PC-9 (cell line): ENCODE results near the gene DNMT3A. TPM values are rescaled to one million over a fixed set of nuclear protein-coding genes. Genes with fewer than 3 reads are reported as not detected.
A peak's percentile ranks its signal among the peaks of the same experiment; 100 is the strongest.

Source experiments
- BruUV-seq: library from RNA; stranded (reverse); fragments of 400-500 nt; replicated peaks from 2 replicates; lab custom pipeline; 2021; lab: Mats Ljungman, UMichigan
- CTCF ChIA-PET: fragments of 300-600 bp; sonication (Branson Sonifier 250); formaldehyde crosslinking; loops from one replicate; lab custom pipeline; 2022; ENCODE audit warnings: antibody characterized with exemption; lab: Charles Lee
- POLR2A ChIA-PET: fragments of 300-600 bp; sonication (Branson Sonifier 250); formaldehyde crosslinking; loops from one replicate; lab custom pipeline; 2022; ENCODE audit warnings: antibody characterized with exemption; ENCODE audit not compliant: unreplicated experiment; lab: Charles Lee
- DNase-seq, 2 experiments: peaks; one replicate each; pipeline versions ENCODE4 v3.0.0 to v3.0.0-alpha.2; 2015 to 2022; ENCODE audit warnings: mixed read lengths in 1 of 2
- H2AFZ ChIP-seq: fragments of 200-600 bp; sonication (generic); 2 replicates; pipeline ENCODE4 v1.8.1; 2017; ENCODE audit warnings: antibody characterized with exemption
- H3F3A ChIP-seq: fragments of 200-600 bp; sonication (generic); 2 replicates; pipeline ENCODE4 v1.8.1; 2017; ENCODE audit warnings: antibody characterized with exemption, mild to moderate bottlenecking, low read depth; ENCODE audit not compliant: insufficient read depth
- H3K27ac ChIP-seq: fragments of 200-600 bp; sonication (generic); 2 replicates; pipeline ENCODE4 v1.6.1; 2016; ENCODE audit warnings: mixed run types
- H3K27me3 ChIP-seq: fragments of 200-600 bp; sonication (generic); 2 replicates; pipeline ENCODE4 v1.6.1; 2016; ENCODE audit warnings: low read depth, mixed run types; ENCODE audit not compliant: insufficient read depth
- H3K36me3 ChIP-seq: fragments of 200-600 bp; sonication (generic); 2 replicates; pipeline ENCODE4 v1.6.1; 2016; ENCODE audit warnings: low read depth, mixed run types
- H3K4me1 ChIP-seq: fragments of 200-600 bp; sonication (generic); replicated peaks from 2 replicates; pipeline ENCODE4 v1.6.1; 2016; ENCODE audit warnings: mixed run types; ENCODE audit not compliant: insufficient read depth
- H3K4me2 ChIP-seq: fragments of 200-600 bp; sonication (generic); 2 replicates; pipeline ENCODE4 v1.6.1; 2017; ENCODE audit warnings: mixed run types
- H3K4me3 ChIP-seq: fragments of 200-600 bp; sonication (generic); 2 replicates; pipeline ENCODE4 v1.6.1; 2016; ENCODE audit warnings: mixed run types
- H3K79me2 ChIP-seq: fragments of 200-600 bp; sonication (generic); 2 replicates; pipeline ENCODE4 v1.6.1; 2017; ENCODE audit warnings: low read depth, mixed run types
- H3K9me2 ChIP-seq: fragments of 200-600 bp; sonication (generic); 2 replicates; pipeline ENCODE4 v1.8.1; 2017; ENCODE audit warnings: mild to moderate bottlenecking; ENCODE audit not compliant: insufficient read depth
- H3K9me3 ChIP-seq: fragments of 200-600 bp; sonication (generic); 2 replicates; pipeline ENCODE4 v1.8.1; 2016; ENCODE audit warnings: low read depth; ENCODE audit not compliant: insufficient read depth
- H4K20me1 ChIP-seq: fragments of 200-600 bp; sonication (generic); 2 replicates; pipeline ENCODE4 v1.8.1; 2017; ENCODE audit not compliant: insufficient read depth
- EZH2 ChIP-seq: fragments of 200-600 bp; sonication (generic); IDR thresholded peaks from 2 replicates; pipeline ENCODE4 v1.8.0; 2017; ENCODE audit warnings: antibody characterized with exemption, low read depth
- intact Hi-C: fragments of 100-400 bp; cut with micrococcal nuclease; formaldehyde crosslinking; loops from one replicate; pipeline ENCODE4 v1.10.0; 2022; ENCODE audit not compliant: unreplicated experiment
- total RNA-seq: library from RNA; stranded (reverse); gene quantifications from 2 replicates; pipeline ENCODE4 v1.2.3, GENCODE V29; 2021
- TF ChIP-seq, protein P1 (sequence below): fragments of 200-600 bp; sonication (generic); conservative IDR thresholded peaks from 2 replicates; pipeline ENCODE4 v1.6.1; 2017; ENCODE audit warnings: mixed run types, antibody characterized with exemption, mild to moderate bottlenecking, moderate library complexity

The DNMT3A gene
- total RNA-seq, 1 experiment from 2014 or later = 38.9 TPM

DNA sequence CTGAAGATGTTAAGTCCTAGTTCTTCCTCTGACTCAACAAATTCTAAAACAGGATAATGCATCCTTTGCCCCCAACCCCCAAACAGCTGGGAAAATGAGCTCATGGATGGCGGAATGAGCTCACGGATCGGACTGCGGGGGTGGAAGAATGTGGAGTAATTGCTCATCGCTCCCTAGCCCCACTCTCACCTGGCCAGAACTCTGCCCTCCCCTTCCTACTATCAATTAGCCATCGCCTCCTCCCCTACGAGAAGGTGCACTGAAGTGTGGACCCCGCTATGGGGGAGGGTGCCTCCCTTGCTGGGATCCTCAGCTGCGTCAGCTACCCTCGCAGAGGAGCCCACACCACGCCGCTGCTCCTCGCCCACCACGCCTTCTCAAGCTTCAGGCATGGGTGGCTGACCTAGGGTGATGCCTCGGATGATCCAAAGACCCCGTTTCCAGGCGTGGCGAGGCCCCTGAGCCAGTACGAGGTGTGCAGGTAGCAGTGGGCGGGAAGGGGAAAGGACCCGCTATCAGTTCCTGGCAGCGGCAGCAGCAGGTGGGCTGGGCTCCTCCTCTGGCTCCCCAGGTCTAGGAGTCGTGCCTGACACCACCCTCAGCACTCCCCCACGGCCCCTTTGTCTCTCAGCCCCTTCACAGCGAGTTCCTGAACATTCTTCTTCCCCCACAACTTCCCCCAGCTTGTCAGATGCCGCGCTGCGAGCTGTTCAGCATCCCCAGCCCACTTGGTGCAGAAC lies 91.2 kb downstream of the DNMT3A start:
- 0 out of 2 replicates have a peak, but pooled peaks cover 9% of the 10 kb centered on the region for H3K4me1 ChIP-seq
- no peak for TF ChIP-seq EZH2
- TF ChIP-seq, protein P1, sequence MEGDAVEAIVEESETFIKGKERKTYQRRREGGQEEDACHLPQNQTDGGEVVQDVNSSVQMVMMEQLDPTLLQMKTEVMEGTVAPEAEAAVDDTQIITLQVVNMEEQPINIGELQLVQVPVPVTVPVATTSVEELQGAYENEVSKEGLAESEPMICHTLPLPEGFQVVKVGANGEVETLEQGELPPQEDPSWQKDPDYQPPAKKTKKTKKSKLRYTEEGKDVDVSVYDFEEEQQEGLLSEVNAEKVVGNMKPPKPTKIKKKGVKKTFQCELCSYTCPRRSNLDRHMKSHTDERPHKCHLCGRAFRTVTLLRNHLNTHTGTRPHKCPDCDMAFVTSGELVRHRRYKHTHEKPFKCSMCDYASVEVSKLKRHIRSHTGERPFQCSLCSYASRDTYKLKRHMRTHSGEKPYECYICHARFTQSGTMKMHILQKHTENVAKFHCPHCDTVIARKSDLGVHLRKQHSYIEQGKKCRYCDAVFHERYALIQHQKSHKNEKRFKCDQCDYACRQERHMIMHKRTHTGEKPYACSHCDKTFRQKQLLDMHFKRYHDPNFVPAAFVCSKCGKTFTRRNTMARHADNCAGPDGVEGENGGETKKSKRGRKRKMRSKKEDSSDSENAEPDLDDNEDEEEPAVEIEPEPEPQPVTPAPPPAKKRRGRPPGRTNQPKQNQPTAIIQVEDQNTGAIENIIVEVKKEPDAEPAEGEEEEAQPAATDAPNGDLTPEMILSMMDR = no peak
- H3K79me2 ChIP-seq = no peaks in the 10 kb centered on the region; the same call in 1 of the 2 replicates
- ChIA-PET POLR2A (no interaction called here), CTCF (no interaction called here)
- peaks cover 15% of the 10 kb centered on the region; the same call in 1 of the 2 replicates for H3F3A ChIP-seq
- DNase-seq = no peak
- H3K9me3 ChIP-seq = no peaks in the 10 kb centered on the region
- intact Hi-C loops = no loop called here
- H3K4me2 ChIP-seq = peak overlapping the region; percentile 98; the same call in 1 of the 2 replicates
- 0 out of 2 replicates have a peak, but pooled peaks cover 7% of the 10 kb centered on the region for H3K36me3 ChIP-seq
- H3K9me2 ChIP-seq = no peaks in the 10 kb centered on the region
- no TSS peak for BruUV-seq
- no peak overlapping the region for H3K27ac ChIP-seq
- no peak overlapping the region for H3K4me3 ChIP-seq
- no peaks in the 10 kb centered on the region for H3K27me3 ChIP-seq
- H2AFZ ChIP-seq = no peak overlapping the region
- H4K20me1 ChIP-seq = no peaks in the 10 kb centered on the region

DNA sequence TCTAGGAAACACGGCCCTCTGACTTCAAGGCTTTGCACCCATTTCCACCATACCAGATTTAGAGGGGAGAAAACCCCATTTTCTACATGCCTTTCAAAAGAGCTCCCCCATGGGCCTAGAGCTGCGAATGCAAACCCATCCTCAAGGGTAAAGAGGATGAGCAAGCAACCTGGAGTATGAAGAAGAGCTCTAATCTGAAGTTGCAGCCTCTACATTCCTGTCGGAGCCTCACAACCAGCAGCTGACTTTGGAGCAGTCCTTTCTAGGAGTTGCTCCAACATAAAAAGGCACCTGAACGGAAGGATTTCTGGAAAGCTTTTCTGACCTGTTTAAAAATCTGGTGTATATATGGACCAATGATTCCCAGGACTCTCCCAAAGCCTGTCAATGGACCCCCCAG lies 91.9 kb downstream of the DNMT3A start:
- no peaks in the 10 kb centered on the region for H3K27me3 ChIP-seq
- TSS peak; percentile 37 for BruUV-seq
- 0 out of 2 replicates have a peak, but pooled peaks cover 9% of the 10 kb centered on the region for H3K4me1 ChIP-seq
- H4K20me1 ChIP-seq = no peaks in the 10 kb centered on the region
- H2AFZ ChIP-seq = no peak overlapping the region
- ChIA-PET POLR2A (no interaction called here), CTCF (no interaction called here)
- no peak overlapping the region for H3K4me3 ChIP-seq
- 0 out of 2 replicates have a peak, but pooled peaks cover 8% of the 10 kb centered on the region for H3K36me3 ChIP-seq
- H3F3A ChIP-seq = peaks cover 13% of the 10 kb centered on the region; the same call in 1 of the 2 replicates
- H3K4me2 ChIP-seq = no peak overlapping the region
- H3K9me2 ChIP-seq = no peaks in the 10 kb centered on the region
- DNase-seq = no peak
- no peak for TF ChIP-seq EZH2
- TF ChIP-seq, protein P1 = no peak
- no peak overlapping the region for H3K27ac ChIP-seq
- H3K79me2 ChIP-seq = no peaks in the 10 kb centered on the region; the same call in 1 of the 2 replicates
- H3K9me3 ChIP-seq = no peaks in the 10 kb centered on the region
- intact Hi-C loops = no loop called here

DNA sequence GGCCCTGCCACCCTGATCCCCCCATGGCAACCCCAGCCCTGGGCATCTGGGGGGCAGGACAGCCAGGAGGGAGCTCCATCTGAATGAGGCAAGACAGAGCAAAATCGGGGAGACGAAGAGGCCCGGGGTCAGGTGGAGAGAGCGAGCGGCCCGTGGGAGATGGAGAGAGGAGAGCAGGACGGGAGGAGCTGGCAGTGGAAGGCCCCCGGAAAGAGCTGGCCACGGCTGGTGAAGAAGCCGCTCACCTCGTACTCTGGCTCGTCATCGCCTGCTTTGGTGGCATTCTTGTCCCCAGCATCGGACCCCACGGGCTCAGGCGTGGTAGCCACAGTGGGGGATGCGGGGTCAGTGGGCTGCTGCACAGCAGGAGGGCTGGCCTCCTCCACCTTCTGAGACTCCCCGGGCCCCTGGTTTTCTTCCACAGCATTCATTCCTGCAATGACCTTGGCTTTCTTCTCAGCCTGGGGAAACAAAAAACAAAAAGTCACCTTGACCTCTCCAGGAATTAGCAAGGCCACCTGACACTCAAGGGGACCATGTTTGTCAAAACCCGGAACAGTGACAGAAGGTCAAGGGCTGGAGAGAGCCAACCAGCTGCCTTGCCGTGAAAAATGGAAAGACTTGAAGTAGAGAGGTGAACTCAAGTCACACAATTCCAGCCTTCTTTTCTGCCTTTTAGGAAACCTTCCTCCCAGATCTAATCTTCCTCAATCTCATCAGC lies 93.8 kb downstream of the DNMT3A start:
- Histone ChIP-seq H3K27ac (no peak overlapping the region), H3K79me2 (no peaks in the 10 kb centered on the region; the same call in 1 of the 2 replicates), H2AFZ (no peak overlapping the region), H3K4me3 (no peak overlapping the region), H3K36me3 (0 out of 2 replicates have a peak, but pooled peaks cover 8% of the 10 kb centered on the region), H3K4me1 (0 out of 2 replicates have a peak, but pooled peaks cover 9% of the 10 kb centered on the region), H3F3A (peaks cover 8% of the 10 kb centered on the region; the same call in 1 of the 2 replicates), H3K27me3 (no peaks in the 10 kb centered on the region), H4K20me1 (no peaks in the 10 kb centered on the region), H3K4me2 (no peak overlapping the region), H3K9me3 (no peaks in the 10 kb centered on the region), H3K9me2 (no peaks in the 10 kb centered on the region)
- no peak for TF ChIP-seq EZH2
- TF ChIP-seq, protein P1 = no peak
- intact Hi-C loops = no loop called here
- no peak for DNase-seq
- ChIA-PET POLR2A (no interaction called here), CTCF (no interaction called here)
- no TSS peak for BruUV-seq
